GM19328 (cell line): ENCODE data around the gene TBCCD1.

ENCODE experiments used
- ATAC-seq: cut with Tn5 transposase; IDR thresholded peaks from one replicate; pipeline ENCODE4 v1.9.1; 2021; ENCODE audit warnings: mild to moderate bottlenecking, moderate library complexity; ENCODE audit not compliant: unreplicated experiment

Gene TBCCD1

GRCh38 chr3:186567072-186567921 is at the start of gene TBCCD1:
Gene TBCCD1 (minus strand): TSS chr3:186567339. CDS start chr3:186564329, 3,010 bp downstream.
- ATAC-seq = peak; percentile 40

- no peak for ATAC-seq
Measured at GRCh38 chr3:186616299-186616617, 49.1 kb upstream of the TBCCD1 start.

- ATAC-seq = no peak
Measured at GRCh38 chr3:186614597-186615483, 47.7 kb upstream of the TBCCD1 start.

- ATAC-seq = no peak
Measured at GRCh38 chr3:186614266-186614596, 47.1 kb upstream of the TBCCD1 start.

- no peak for ATAC-seq
Measured at GRCh38 chr3:186613637-186614265, 46.6 kb upstream of the TBCCD1 start.

- no peak for ATAC-seq
Measured at GRCh38 chr3:186612721-186613636, 45.8 kb upstream of the TBCCD1 start, which contains the start of gene AHSG. Gene AHSG (plus strand): TSS chr3:186613060. CDS start chr3:186613142, 82 bp downstream.

GRCh38 chr3:186612065-186612464 is 44.9 kb upstream of the TBCCD1 start:
- ATAC-seq = no peak

GRCh38 chr3:186609247-186609868 is 42.2 kb upstream of the TBCCD1 start:
- ATAC-seq = no peak

- ATAC-seq = no peak
Measured at GRCh38 chr3:186608624-186609215, 41.6 kb upstream of the TBCCD1 start.

GRCh38 chr3:186605561-186606545 is 38.7 kb upstream of the TBCCD1 start:
- no peak for ATAC-seq

GRCh38 chr3:186605078-186605477 is 37.9 kb upstream of the TBCCD1 start:
- no peak for ATAC-seq

- no peak for ATAC-seq
Measured at GRCh38 chr3:186603159-186603558, 36.0 kb upstream of the TBCCD1 start.

- no peak for ATAC-seq
Measured at GRCh38 chr3:186600896-186601295, 33.8 kb upstream of the TBCCD1 start.

GRCh38 chr3:186599785-186600166 is 32.6 kb upstream of the TBCCD1 start:
- ATAC-seq = no peak

GRCh38 chr3:186599142-186599784 is 32.1 kb upstream of the TBCCD1 start:
- ATAC-seq = no peak

- no peak for ATAC-seq
Measured at GRCh38 chr3:186598794-186599141, 31.6 kb upstream of the TBCCD1 start.

GRCh38 chr3:186598108-186598784 is 31.1 kb upstream of the TBCCD1 start:
- ATAC-seq = no peak
